Gastroesophageal sphincter (tissue), 4 donors: ENCODE results near the gene SLC6A1. TPM values are rescaled to one million over a fixed set of nuclear protein-coding genes. Genes with fewer than 3 reads are reported as not detected.

Experiments used
- ATAC-seq: fragments of 150-250 bp; one replicate; pipeline ENCODE4 v1.9.1; 2016; ENCODE audit warnings: mild to moderate bottlenecking, moderate library complexity
- H3K27ac ChIP-seq, 4 donors: fragments of 200-600 bp; sonication (generic) in 3 of 4; 1 replicate in 3 of 4; 2 replicates in 1 of 4; pipeline ENCODE4 v1.5.1; 2016 to 2019
- H3K27me3 ChIP-seq: fragments of 200-600 bp; sonication (generic); one replicate; pipeline ENCODE4 v1.5.1; 2019
- H3K36me3 ChIP-seq, 2 donors: fragments of 200-600 bp; sonication (generic); one replicate each; pipeline ENCODE4 v1.5.1; 2019; ENCODE audit warnings: control low read depth in 1 of 2
- H3K4me1 ChIP-seq, 3 donors: fragments of 200-600 bp; sonication (generic); 1 replicate in 2 of 3; 2 replicates in 1 of 3; pipeline ENCODE4 v1.5.1; 2016 to 2019; ENCODE audit warnings: control low read depth in 2 of 3
- H3K4me3 ChIP-seq, 2 donors: fragments of 200-600 bp; sonication (generic); one replicate each; pipeline ENCODE4 v1.5.1; 2019; ENCODE audit warnings: mild to moderate bottlenecking in 1 of 2, moderate library complexity in 1 of 2
- H3K9me3 ChIP-seq, 3 donors: fragments of 200-600 bp; sonication (generic); one replicate each; pipeline ENCODE4 v1.5.1; 2017 to 2019; ENCODE audit warnings: control low read depth in 2 of 3
- EP300 ChIP-seq: sonication (generic); formaldehyde crosslinking; IDR thresholded peaks from one replicate; pipeline ENCODE4 v1.6.1; 2017; ENCODE audit warnings: antibody characterized with exemption, mild to moderate bottlenecking
- POLR2A ChIP-seq, 2 donors: fragments of 450-650 bp; IDR thresholded peaks; one replicate each; pipeline ENCODE4 v1.6.1; 2017; ENCODE audit warnings: antibody characterized with exemption in 2 of 2, mild to moderate bottlenecking in 2 of 2, moderate library complexity in 1 of 2
- POLR2AphosphoS5 ChIP-seq: sonication (generic); formaldehyde crosslinking; IDR thresholded peaks from one replicate; pipeline ENCODE4 v1.6.1; 2017; ENCODE audit warnings: antibody characterized with exemption
- WGBS, 2 donors: methylation state at CpG; one replicate each; pipeline ENCODE4 v1.1.5; 2018; ENCODE audit warnings: low coverage in 1 of 2; 5-methylcytosine and 5-hydroxymethylcytosine counted together
- total RNA-seq, 4 donors: library from RNA; depleted of rRNA; stranded (reverse); fragments of >200 nt; gene quantifications; one replicate each; pipeline ENCODE4 v1.1.0, GENCODE V29; 2016
- TF ChIP-seq, protein P1 (sequence below), 4 experiments: fragments of 200-600 bp in 2 of 4; fragments of 450-650 bp in 2 of 4; sonication (generic) in 1 of 4; IDR thresholded peaks; one replicate each; pipeline ENCODE4 v1.5.1; 2017 to 2019; ENCODE audit warnings: antibody characterized with exemption in 4 of 4, mild to moderate bottlenecking in 2 of 4, moderate library complexity in 2 of 4

The SLC6A1 gene
- total RNA-seq, 4 donors from 2014 or later, result 0.62 to 2.5 (median 0.67) TPM; not detected in 1

DNA sequence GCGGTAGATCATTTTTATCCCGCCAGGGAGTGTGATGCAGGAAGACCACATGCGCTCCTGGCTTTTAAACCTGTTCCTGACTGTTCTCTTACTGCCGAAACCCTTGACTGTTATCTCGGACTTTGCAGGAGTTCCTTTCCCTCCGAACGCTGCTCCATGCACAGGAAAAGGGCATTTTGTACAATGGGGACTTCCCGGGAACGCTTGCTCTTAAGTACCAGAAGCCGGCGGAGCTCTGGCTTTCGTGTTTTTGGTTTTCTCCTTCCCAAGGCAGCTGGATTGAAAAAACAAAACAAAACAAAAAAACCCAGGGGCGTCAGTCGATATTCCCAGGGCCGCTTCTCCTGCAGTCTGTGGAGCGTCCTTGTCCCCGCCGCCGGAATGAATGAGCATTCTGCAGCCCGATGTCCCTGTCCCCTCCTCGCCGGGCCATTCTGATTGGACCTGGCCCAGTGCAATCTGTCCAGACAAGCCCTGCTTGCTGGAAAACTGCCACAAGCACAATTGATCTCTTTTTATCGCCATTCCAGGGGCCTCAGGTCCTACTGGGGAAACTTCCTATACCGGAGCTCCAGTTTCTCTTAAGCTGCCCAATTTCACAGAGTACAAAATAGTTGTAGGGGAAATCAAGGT is 44.8 kb downstream of the SLC6A1 start:
- H3K4me3 ChIP-seq, result peak overlapping the region in 1 of 2 donors; percentile 16
- no peaks in the 10 kb centered on the region for H3K36me3 ChIP-seq
- no peak overlapping the region for H3K27ac ChIP-seq
- WGBS, 2 donors, result 55 to 62% methylated on average over 6 to 9 of the region's 24 CpGs
- no peak for ATAC-seq
- no peaks in the 10 kb centered on the region for H3K4me1 ChIP-seq
- peaks cover 63% of the 10 kb centered on the region for H3K27me3 ChIP-seq
- H3K9me3 ChIP-seq, result no peaks in the 10 kb centered on the region
- TF ChIP-seq EP300 (no peak), POLR2A (IDR thresholded peaks at IDR 0.05) (no peak), POLR2AphosphoS5 (no peak)
- TF ChIP-seq, protein P1, sequence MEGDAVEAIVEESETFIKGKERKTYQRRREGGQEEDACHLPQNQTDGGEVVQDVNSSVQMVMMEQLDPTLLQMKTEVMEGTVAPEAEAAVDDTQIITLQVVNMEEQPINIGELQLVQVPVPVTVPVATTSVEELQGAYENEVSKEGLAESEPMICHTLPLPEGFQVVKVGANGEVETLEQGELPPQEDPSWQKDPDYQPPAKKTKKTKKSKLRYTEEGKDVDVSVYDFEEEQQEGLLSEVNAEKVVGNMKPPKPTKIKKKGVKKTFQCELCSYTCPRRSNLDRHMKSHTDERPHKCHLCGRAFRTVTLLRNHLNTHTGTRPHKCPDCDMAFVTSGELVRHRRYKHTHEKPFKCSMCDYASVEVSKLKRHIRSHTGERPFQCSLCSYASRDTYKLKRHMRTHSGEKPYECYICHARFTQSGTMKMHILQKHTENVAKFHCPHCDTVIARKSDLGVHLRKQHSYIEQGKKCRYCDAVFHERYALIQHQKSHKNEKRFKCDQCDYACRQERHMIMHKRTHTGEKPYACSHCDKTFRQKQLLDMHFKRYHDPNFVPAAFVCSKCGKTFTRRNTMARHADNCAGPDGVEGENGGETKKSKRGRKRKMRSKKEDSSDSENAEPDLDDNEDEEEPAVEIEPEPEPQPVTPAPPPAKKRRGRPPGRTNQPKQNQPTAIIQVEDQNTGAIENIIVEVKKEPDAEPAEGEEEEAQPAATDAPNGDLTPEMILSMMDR (IDR thresholded peaks at IDR 0.05), result no peak

DNA sequence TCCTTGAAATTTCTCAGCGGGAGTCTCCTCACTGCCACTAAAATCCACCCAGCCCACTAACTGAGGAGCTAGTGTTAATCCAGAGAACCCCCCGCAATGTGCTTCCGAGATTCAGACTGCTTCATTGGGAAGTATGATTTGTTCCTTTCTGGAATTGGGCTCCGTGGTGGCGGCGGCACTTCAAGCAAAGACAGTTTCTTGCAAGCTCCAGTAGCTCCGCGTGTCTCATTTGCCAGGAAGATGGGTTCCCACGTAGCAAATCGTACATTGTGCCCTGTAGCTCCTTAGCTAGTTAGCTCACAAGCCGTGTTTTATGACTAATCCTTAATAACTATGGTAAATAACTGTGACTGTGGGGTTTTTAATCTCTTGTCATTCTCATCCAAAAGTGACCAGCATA is 45.4 kb downstream of the SLC6A1 start:
- TF ChIP-seq EP300, result no peak
- no peak for TF ChIP-seq POLR2AphosphoS5
- TF ChIP-seq, protein P1 (IDR thresholded peaks at IDR 0.05), result no peak
- no peak for TF ChIP-seq POLR2A (IDR thresholded peaks at IDR 0.05)
- no peak for ATAC-seq
- 81 to 87% methylated on average over 3 to 9 of the region's 11 CpGs for WGBS, 2 donors
- Histone ChIP-seq H3K4me3 (no peak overlapping the region), H3K4me1 (no peaks in the 10 kb centered on the region), H3K36me3 (no peaks in the 10 kb centered on the region), H3K27ac (no peak overlapping the region), H3K9me3 (no peaks in the 10 kb centered on the region), H3K27me3 (peaks cover 63% of the 10 kb centered on the region)

DNA sequence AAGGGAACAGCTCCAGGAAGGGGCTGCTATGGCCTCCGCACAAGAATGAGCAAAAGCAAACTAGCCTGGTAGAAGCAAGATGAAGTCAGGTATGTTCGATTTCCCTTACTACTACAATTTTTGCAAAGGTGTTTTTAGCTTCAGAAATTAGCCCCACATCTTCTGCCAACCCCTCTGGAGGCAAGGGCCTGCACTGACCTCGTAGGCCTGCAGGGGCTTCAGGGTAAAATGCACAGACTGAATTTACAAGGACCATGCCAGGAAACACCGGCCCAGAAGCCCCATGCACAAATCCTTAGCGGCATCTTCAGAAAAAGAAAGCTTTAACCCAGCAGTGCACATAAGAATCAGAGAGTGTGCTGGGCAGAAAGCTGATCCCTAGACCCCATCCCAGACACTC is 53.0 kb downstream of the SLC6A1 start:
- Histone ChIP-seq H3K27ac (no peak overlapping the region), H3K36me3 (no peaks in the 10 kb centered on the region), H3K4me1 (no peaks in the 10 kb centered on the region), H3K9me3 (no peaks in the 10 kb centered on the region), H3K4me3 (no peak overlapping the region), H3K27me3 (peaks cover 29% of the 10 kb centered on the region)
- 69 to 100% methylated on average over 1 to 5 of the region's 5 CpGs for WGBS, 2 donors
- no peak for ATAC-seq
- TF ChIP-seq EP300, result no peak
- TF ChIP-seq, protein P1 (IDR thresholded peaks at IDR 0.05), result no peak
- no peak for TF ChIP-seq POLR2A (IDR thresholded peaks at IDR 0.05)
- no peak for TF ChIP-seq POLR2AphosphoS5

DNA sequence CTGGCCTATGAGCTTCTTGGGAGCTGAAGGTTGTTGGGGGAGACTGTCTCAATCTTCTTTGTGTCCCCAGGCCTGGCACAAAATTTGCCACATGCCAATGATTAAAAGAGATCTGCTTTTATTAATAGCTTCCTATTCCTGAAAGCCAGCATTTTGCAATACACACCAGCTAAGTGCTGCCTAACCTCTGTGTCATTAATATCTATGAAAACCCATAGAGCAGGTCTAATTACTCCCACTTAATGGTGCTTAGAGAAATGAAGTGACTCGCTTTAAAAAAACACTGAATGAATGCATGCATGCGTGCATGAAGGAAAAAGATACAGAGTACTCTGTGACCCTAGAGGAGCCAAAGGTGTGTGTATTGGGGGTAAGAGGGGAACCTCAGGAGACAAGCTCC is 55.0 kb downstream of the SLC6A1 start:
- no peak overlapping the region for H3K4me3 ChIP-seq
- peaks cover 33% of the 10 kb centered on the region for H3K27me3 ChIP-seq
- ATAC-seq, result no peak
- no peaks in the 10 kb centered on the region for H3K9me3 ChIP-seq
- WGBS, 2 donors, result 100% methylated on average over 1 of the region's 2 CpGs; no CpG with 5 or more reads in 1 of the 2 donors
- no peak overlapping the region for H3K27ac ChIP-seq
- TF ChIP-seq POLR2AphosphoS5, result no peak
- TF ChIP-seq EP300, result no peak
- TF ChIP-seq POLR2A (IDR thresholded peaks at IDR 0.05), result no peak
- TF ChIP-seq, protein P1 (IDR thresholded peaks at IDR 0.05), result no peak
- no peaks in the 10 kb centered on the region for H3K4me1 ChIP-seq
- H3K36me3 ChIP-seq, result no peaks in the 10 kb centered on the region

DNA sequence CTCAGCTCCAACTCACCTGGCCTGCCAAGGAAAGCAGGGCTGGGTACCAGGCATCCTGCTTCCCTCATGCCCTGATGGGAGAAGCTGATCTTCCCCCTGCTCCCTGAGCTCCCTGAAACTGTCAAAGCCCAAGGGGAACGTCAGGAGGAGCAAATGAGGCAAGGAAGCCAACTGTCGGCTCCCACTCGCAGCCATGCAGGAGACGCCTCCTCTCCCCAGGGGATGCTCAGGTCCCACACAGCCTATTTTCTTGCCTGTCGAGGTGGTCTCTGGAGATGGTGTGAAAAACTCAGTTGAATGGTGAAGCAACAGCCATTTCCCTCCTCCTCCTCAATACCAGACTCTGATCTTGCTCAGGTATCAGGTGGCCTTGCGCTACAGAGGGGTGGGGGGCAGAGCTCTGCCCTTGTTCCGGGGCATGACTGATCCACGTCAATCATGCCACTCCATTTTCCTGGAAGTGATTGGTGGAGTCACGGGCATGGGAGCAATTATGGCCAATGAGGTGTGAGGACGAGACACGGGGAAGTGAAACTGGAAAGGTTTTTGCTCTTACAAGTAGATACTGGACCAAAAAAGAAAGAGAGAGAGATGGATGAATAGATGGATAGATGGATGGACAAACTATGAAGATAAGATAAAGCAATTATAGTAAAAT is 58.2 kb downstream of the SLC6A1 start:
- no peak overlapping the region for H3K4me3 ChIP-seq
- no peak for ATAC-seq
- peaks cover 33% of the 10 kb centered on the region for H3K27me3 ChIP-seq
- no peaks in the 10 kb centered on the region for H3K9me3 ChIP-seq
- no peak overlapping the region for H3K27ac ChIP-seq
- 47 to 65% methylated on average over 3 to 5 of the region's 11 CpGs for WGBS, 2 donors
- no peaks in the 10 kb centered on the region for H3K36me3 ChIP-seq
- TF ChIP-seq POLR2AphosphoS5 (no peak), POLR2A (IDR thresholded peaks at IDR 0.05) (no peak), EP300 (no peak)
- TF ChIP-seq, protein P1 (IDR thresholded peaks at IDR 0.05), result no peak
- no peaks in the 10 kb centered on the region for H3K4me1 ChIP-seq
